Activated T-cell treated with anti-CD3 and anti-CD28 coated beads for 1 hour (primary cell): ENCODE measurements around the gene USP17L24.
"Not testable (repeated sequence)": the region's sequence is repeated elsewhere in the genome, so short reads cannot be mapped to it uniquely, and the experiment has no call there.

Experiments
- DNase-seq: peaks from one replicate; pipeline ENCODE4 v3.0.0-alpha.2; 2020; ENCODE audit warnings: low read depth

The USP17L24 gene, protein sequence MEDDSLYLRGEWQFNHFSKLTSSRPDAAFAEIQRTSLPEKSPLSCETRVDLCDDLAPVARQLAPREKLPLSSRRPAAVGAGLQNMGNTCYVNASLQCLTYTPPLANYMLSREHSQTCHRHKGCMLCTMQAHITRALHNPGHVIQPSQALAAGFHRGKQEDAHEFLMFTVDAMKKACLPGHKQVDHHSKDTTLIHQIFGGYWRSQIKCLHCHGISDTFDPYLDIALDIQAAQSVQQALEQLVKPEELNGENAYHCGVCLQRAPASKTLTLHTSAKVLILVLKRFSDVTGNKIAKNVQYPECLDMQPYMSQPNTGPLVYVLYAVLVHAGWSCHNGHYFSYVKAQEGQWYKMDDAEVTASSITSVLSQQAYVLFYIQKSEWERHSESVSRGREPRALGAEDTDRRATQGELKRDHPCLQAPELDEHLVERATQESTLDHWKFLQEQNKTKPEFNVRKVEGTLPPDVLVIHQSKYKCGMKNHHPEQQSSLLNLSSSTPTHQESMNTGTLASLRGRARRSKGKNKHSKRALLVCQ

DNA sequence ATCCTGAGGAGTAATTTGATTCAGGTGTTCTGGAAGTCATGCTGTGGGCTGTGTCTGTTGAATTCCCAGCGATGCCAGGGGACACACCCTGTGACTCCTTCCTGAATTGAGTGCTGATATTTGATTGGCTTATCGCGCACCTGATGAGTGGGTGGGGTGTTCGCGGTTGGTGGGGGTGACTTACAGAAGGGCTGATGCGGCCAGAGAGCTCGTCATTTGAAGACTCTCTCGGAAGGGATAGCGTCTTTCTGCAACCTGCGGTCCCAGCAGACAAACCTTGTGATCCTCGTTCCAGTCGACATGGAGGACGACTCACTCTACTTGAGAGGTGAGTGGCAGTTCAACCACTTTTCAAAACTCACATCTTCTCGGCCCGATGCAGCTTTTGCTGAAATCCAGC, at the start of gene USP17L24:
USP17L24 (plus strand) TSS at position 301 of the 400 bp plus-strand sequence; CDS start at position 301, 0 bp downstream.
- not testable (repeated sequence) for DNase-seq

DNA sequence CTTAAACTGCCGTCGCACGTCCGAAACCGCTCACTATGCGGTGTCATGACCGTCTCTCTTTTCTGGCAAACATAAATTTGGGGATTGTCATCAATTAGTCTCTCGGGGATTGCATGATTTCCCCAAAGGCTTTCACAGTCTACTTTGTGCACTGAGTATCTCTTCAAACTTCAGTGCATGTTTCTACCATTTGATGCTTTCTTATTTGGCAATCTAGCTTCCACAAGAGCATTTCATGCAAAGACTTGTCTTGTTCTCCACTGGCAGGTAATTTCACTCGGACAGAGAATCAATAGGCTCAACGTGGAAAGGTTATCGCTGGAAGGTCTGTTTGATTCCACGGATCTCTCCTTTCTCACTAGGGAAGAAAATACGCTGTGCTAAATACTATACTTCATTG, 774 bp upstream of the USP17L24 start:
- not testable (repeated sequence) for DNase-seq

DNA sequence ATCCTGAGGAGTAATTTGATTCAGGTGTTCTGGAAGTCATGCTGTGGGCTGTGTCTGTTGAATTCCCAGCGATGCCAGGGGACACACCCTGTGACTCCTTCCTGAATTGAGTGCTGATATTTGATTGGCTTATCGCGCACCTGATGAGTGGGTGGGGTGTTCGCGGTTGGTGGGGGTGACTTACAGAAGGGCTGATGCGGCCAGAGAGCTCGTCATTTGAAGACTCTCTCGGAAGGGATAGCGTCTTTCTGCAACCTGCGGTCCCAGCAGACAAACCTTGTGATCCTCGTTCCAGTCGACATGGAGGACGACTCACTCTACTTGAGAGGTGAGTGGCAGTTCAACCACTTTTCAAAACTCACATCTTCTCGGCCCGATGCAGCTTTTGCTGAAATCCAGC, 4.6 kb downstream of the USP17L24 start, which contains the start of gene USP17L25:
USP17L25 (plus strand) TSS at position 301 of the 400 bp plus-strand sequence; CDS start at position 301, 0 bp downstream.
- DNase-seq = not testable (repeated sequence)

DNA sequence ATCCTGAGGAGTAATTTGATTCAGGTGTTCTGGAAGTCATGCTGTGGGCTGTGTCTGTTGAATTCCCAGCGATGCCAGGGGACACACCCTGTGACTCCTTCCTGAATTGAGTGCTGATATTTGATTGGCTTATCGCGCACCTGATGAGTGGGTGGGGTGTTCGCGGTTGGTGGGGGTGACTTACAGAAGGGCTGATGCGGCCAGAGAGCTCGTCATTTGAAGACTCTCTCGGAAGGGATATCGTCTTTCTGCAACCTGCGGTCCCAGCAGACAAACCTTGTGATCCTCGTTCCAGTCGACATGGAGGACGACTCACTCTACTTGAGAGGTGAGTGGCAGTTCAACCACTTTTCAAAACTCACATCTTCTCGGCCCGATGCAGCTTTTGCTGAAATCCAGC, 9.4 kb downstream of the USP17L24 start, which contains the start of gene USP17L26:
USP17L26 (plus strand) TSS at position 301 of the 400 bp plus-strand sequence; CDS start at position 301, 0 bp downstream.
- not testable (repeated sequence) for DNase-seq

DNA sequence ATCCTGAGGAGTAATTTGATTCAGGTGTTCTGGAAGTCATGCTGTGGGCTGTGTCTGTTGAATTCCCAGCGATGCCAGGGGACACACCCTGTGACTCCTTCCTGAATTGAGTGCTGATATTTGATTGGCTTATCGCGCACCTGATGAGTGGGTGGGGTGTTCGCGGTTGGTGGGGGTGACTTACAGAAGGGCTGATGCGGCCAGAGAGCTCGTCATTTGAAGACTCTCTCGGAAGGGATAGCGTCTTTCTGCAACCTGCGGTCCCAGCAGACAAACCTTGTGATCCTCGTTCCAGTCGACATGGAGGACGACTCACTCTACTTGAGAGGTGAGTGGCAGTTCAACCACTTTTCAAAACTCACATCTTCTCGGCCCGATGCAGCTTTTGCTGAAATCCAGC, 14.1 kb downstream of the USP17L24 start, which contains the start of gene USP17L5:
USP17L5 (plus strand) TSS at position 301 of the 400 bp plus-strand sequence; CDS start at position 301, 0 bp downstream.
- DNase-seq = not testable (repeated sequence)

DNA sequence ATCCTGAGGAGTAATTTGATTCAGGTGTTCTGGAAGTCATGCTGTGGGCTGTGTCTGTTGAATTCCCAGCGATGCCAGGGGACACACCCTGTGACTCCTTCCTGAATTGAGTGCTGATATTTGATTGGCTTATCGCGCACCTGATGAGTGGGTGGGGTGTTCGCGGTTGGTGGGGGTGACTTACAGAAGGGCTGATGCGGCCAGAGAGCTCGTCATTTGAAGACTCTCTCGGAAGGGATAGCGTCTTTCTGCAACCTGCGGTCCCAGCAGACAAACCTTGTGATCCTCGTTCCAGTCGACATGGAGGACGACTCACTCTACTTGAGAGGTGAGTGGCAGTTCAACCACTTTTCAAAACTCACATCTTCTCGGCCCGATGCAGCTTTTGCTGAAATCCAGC, 18.9 kb downstream of the USP17L24 start, which contains the start of gene USP17L27:
USP17L27 (plus strand) TSS at position 301 of the 400 bp plus-strand sequence; CDS start at position 301, 0 bp downstream.
- not testable (repeated sequence) for DNase-seq

DNA sequence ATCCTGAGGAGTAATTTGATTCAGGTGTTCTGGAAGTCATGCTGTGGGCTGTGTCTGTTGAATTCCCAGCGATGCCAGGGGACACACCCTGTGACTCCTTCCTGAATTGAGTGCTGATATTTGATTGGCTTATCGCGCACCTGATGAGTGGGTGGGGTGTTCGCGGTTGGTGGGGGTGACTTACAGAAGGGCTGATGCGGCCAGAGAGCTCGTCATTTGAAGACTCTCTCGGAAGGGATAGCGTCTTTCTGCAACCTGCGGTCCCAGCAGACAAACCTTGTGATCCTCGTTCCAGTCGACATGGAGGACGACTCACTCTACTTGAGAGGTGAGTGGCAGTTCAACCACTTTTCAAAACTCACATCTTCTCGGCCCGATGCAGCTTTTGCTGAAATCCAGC, 23.6 kb downstream of the USP17L24 start, which contains the start of gene USP17L28:
USP17L28 (plus strand) TSS at position 301 of the 400 bp plus-strand sequence; CDS start at position 301, 0 bp downstream.
- DNase-seq = not testable (repeated sequence)

DNA sequence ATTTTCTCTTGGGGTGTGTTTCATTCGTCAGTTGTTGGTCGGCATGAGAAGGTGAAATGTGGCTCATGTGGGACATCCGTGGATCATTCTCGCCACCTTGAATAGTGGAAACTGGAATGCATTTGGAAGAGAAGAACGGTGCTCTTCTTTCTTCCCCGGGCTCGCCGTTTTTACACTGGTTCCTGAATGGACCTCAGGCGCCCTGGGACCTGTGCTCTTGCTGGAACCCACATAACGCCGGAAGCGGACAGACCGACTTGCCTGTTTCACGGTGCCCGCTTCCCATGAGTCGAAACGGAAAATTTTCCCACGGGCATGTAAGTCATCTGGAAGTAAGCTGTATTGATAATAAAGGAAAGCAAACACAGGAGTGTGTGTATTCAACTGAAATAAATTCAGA, 25.9 kb downstream of the USP17L24 start:
- DNase-seq = not testable (repeated sequence)

DNA sequence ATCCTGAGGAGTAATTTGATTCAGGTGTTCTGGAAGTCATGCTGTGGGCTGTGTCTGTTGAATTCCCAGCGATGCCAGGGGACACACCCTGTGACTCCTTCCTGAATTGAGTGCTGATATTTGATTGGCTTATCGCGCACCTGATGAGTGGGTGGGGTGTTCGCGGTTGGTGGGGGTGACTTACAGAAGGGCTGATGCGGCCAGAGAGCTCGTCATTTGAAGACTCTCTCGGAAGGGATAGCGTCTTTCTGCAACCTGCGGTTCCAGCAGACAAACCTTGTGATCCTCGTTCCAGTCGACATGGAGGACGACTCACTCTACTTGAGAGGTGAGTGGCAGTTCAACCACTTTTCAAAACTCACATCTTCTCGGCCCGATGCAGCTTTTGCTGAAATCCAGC, 28.4 kb downstream of the USP17L24 start, which contains the start of gene USP17L29:
USP17L29 (plus strand) TSS at position 301 of the 400 bp plus-strand sequence; CDS start at position 301, 0 bp downstream.
- DNase-seq = not testable (repeated sequence)

DNA sequence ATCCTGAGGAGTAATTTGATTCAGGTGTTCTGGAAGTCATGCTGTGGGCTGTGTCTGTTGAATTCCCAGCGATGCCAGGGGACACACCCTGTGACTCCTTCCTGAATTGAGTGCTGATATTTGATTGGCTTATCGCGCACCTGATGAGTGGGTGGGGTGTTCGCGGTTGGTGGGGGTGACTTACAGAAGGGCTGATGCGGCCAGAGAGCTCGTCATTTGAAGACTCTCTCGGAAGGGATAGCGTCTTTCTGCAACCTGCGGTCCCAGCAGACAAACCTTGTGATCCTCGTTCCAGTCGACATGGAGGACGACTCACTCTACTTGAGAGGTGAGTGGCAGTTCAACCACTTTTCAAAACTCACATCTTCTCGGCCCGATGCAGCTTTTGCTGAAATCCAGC, 37.9 kb downstream of the USP17L24 start, which contains the start of gene USP17L30:
USP17L30 (plus strand) TSS at position 301 of the 400 bp plus-strand sequence; CDS start at position 301, 0 bp downstream.
- not testable (repeated sequence) for DNase-seq
